GM18505 (cell line): ENCODE results near the gene CHP2.
"Not testable (repeated sequence)": the region's sequence is repeated elsewhere in the genome, so short reads cannot be mapped to it uniquely, and the experiment has no call there.

Experiments used
- ATAC-seq: cut with Tn5 transposase; IDR thresholded peaks from one replicate; pipeline ENCODE4 v1.9.1; 2021; ENCODE audit not compliant: unreplicated experiment
- POLR2A ChIP-seq: IDR thresholded peaks from 4 replicates; pipeline ENCODE4 v1.6.1; 2011; ENCODE audit warnings: borderline replicate concordance; ENCODE audit not compliant: insufficient read depth, insufficient read length; ENCODE audit errors: extremely low read depth

The CHP2 gene

DNA sequence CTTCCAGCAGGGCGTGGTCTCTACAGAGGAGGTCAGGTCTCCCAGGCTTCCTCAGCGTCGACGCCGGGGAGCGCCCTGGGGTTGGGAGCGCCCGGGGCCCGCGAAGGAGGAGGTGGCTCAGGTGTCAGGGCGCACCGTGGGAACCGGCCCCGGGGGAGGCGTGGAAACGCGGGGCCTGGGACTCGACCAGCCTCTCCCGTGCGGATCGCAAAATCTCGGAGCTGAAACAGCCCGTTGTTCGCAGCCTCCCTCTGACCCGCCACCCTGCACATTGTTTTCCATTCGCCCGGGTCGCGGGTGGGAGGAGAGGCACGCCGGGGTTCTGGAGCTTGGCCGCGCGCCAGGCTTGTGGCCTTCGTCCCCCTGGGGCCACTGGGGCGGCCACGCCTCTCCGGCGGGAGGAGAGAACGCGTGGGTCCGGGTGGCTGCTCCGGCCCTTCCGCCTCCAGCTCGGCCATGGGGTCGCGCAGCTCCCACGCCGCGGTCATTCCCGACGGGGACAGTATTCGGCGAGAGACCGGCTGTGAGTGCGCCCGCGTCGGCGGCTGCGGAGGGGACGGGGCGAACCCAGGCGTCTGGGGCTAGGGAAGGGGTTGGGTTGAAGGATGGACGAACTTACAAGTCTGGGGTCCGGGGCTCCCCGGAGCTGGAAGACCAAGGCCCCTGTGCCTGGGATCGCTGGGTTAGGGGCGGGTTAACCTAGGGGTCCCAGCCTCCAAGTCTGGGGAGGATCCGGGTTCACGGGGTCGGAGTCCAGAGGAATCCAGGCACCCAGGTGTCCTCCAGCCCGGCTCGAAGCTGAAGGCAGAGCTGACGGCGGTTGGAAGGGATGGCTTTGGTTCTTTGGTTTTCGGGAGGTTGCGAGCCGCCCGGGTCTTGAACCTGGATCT, at the start of gene CHP2:
Gene CHP2, plus strand, starts transcription at position 433 of the 890 bp plus-strand sequence. Its CDS starts 24 bp downstream, at position 457.
- no peak for TF ChIP-seq POLR2A
- no peak for ATAC-seq

DNA sequence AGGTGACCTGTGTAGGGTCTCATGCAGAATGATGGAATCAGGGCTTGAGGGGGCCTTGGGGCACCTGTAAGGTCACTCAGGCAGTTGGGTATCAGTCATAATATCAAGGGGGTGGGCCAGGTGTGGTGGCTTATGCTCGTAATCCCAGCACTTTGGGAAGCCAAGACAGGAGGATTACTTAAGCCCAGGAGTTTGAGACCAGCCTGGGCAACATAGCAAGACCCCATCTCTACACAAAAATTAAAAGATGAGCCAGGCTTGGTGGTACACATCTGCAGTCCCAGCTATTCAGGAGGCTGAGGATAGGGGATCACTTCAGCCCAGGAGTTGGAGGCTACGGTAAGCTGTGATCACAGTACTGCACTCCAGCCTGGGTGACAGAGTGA, 49.3 kb upstream of the CHP2 start:
- no peak for ATAC-seq
- no peak for TF ChIP-seq POLR2A

DNA sequence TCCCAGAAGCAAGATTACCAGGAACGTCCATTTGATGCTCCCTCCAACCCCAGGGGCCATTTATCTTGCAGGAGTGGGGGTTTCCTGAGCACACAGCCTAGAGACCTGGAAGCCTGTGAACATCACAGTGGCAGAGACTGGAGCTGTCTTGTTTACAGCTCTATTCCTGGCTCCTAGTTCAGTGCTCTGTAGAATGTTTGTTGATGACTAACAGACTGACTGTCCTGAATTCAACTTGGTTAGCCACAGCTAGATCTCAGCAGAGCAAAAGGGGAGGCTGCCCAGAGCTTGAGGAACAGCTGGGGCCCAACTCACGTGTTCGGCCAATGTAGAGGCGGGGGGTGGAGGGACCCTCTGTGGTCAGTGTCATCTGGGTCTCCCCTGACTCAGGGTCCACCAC, 48.4 kb upstream of the CHP2 start:
- no peak for ATAC-seq
- no peak for TF ChIP-seq POLR2A

DNA sequence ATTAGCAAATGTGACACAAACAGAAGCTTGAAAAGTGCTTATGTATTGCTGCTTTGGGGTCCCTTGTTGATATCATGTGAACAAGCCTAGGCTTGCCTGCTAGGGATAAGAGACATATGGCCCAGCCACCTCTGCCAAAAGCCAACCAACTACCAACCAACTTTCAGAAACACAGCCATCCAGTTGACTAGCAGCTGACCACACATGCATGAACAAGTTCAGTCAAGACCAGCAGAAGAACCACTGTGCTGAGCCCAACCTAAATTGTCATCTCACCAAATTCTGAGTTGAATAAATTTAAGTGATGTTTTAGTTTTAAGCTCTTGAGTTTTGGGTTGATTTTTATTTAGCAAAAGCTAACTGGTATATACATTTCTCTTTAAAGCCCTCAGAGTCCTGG, 45.3 kb upstream of the CHP2 start:
- TF ChIP-seq POLR2A: no peak

DNA sequence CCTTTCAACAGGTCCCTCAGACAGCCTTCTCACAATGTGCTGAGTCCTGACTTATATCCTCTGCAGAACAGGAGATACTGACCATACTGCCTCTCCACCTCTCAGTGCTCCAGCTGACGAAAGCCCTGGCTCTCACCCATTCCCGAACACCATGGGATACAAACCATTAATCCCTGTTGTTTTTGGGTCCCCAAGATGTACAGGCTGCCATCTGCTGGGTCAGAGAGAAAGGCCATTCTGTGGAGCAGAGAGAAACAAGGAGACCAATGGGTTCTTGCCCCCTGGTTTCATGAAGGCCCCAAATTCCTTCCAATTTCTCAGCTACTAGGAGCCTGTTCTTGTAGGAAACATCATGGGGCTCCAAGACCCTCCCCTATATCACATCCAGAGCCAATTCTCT, 44.8 kb upstream of the CHP2 start:
- TF ChIP-seq POLR2A: no peak
- ATAC-seq: no peak

More for the DNA sequence above, 45.3 kb upstream of the CHP2 start:
- no peak for ATAC-seq

DNA sequence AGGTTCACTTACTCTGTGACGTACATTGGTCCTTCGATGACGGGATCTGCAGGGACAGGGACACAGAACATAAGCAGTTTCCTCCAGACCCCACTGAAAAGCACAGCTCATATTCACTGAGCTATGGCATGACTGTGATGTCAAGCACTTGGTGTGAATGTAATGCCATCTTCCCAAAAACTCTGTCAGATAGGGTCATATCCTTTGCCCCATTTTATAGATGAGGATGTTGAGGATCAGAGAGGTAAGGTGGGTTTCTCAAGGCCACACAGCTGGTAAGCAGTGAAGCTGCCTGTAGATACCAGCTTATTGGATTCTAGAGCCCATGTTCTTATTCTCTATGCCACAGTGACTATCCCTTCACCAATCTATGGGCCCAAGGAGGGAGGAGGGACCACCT, 44.3 kb upstream of the CHP2 start:
- no peak for TF ChIP-seq POLR2A
- no peak for ATAC-seq

DNA sequence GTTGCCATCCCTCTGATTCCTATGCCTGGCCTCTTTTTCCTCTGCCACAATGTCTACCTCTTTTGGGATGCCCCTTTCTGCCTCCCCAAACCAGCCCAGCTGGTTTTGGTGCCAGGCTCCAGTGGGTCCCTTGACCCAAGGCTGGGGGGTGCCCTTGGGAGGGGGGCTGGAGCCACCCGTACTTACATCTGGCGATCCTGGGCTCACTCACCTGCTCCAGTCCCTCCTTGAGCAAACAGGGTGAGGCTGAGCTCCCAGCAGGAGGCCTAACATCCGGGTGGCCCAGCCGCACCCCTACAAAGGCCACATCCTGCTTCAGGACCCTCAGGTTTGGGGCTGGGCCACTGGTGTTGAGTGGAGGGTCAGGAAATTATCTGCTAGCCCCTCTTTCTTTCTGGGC, 43.0 kb upstream of the CHP2 start:
- TF ChIP-seq POLR2A: no peak
- ATAC-seq: no peak

DNA sequence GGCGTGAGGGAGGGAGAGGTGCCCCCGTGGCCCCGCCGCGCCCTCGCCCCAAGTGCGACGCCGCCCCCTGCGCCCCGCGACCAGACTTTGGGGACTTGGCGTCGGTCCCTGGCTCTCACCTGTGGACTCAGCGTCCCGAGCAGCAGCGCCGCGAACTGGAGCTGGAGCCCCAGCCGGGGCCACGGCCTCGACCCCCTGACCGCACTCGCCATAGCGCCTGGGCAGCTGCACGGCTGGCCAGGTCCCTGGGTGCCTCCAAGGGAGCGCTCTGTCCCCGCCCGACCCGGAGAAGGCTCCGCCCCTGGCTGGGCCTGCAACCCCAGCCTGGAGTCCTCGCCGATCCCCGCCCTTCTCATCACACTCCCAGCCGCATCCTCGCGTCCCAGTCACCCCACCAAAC, 41.9 kb upstream of the CHP2 start, which contains the start of gene ERN2:
Gene ERN2, minus strand, starts transcription at position 247 of the 400 bp plus-strand sequence. Its CDS starts 35 bp downstream, at position 212.
- no peak for ATAC-seq
- no peak for TF ChIP-seq POLR2A

DNA sequence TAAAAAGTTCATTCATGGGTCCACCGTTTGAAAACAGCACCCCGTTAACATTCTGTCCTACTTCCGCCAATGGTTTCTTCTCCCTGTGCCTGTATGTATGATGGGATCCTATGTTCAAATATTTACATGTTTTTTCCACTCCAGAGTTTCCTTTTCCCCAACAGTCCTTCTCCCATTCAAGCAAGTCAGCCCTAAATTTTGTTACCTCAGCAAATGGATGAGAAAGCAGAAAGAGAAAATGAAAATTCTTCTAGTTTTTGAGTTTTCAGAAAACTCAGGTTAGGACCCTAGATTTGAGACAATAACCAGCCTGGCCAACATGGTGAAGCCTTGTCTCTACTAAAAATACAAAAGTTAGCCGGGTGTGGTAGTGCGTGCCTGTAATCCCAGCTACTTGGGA, 38.3 kb upstream of the CHP2 start:
- no peak for ATAC-seq
- TF ChIP-seq POLR2A: no peak

DNA sequence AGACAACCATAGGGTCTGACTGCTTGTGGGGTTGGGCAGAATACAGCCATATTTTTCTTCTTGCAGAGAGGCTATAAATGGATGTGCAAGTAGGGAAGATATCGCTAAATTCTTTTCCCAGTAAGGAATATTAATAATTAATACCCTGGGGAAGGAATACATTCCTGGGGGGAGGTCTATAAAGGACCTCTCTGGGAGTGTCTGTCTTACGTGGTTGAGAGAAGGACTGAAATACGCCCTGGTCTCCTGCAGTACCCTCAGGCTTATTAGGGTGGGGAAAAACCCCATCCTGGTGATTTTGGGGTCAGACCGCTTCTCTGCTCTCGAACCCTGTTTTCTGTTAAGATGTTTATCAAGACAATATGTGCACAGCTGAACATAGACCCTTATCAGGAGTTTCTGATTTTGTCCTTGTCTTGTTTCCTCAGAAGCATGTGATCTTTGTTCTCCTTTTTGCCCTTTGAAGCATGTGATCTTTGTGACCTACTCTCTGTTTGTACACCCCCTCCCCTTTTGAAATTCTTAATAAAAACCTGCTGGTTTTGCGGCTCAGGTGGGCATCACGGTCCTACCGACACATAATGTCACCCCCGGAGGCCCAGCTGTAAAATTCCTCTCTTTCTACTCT, 32.1 kb upstream of the CHP2 start:
- not testable (repeated sequence) for ATAC-seq

DNA sequence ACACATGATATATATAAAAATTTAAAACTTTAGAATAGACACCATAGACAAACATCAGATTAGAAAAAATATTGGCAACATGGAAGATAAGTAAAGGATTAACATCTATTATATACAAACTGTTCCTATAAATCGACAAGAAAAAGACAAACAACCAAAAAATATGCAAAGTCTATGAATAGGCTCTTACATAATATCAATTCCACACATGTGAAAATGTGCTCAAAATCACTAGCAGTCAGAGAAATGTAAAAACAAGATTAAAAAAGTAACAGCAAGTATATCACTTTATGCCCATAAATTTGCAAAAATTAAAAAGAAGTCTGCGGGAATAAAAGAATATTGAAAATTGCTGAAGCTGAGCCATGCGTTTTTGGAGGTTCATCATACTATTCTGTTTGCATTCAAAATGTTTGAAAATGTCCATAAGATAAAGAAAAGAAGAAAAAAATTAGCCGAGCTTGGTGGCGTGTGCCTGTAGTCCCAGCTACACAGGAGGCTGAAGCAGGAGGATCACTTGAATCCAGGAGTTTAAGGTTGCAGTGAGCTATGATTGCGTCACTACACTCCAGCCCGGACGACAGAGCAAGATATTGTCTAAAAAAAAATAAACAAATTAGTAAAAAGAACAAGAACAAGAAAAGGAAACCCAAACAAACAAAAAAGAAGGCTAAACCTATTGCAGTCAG, 30.6 kb upstream of the CHP2 start:
- TF ChIP-seq POLR2A: no peak
- ATAC-seq: no peak

DNA sequence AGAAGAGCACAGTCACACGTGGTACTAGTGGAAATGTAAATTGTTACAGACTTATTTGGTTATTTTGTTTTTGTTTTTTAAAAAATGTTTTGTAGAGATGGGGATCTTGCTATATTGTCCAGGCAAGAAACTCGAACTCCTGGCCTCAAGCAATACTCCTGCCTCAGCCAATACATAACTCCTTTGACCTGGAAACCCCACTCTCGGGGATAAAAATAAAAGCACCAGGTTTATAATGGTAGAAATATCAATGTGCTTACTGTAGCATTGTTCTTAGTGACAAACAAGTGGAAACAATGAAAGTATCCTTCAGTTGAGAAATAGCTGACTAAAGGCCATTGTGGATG, 30.1 kb upstream of the CHP2 start:
- TF ChIP-seq POLR2A: no peak
- ATAC-seq: no peak

DNA sequence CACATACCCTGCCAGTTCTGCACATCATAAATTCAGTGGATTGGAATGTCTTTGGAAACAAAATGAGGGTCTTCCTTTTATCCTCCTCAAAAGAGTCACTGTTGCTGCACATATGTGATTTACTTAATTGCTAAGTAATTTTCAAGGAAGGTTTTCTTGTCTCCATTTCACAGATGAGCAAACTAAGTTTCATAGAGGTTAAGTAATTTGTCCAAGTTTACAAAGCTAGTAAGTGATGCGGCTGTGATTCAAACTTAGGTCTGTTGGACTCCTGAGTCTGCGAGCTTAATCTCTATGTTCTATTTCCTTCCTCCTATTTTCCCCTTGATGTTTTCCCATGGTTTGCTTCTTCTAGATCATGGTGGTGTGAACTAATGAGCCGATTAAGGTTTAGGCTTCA, 28.1 kb upstream of the CHP2 start:
- no peak for TF ChIP-seq POLR2A
- ATAC-seq: no peak

DNA sequence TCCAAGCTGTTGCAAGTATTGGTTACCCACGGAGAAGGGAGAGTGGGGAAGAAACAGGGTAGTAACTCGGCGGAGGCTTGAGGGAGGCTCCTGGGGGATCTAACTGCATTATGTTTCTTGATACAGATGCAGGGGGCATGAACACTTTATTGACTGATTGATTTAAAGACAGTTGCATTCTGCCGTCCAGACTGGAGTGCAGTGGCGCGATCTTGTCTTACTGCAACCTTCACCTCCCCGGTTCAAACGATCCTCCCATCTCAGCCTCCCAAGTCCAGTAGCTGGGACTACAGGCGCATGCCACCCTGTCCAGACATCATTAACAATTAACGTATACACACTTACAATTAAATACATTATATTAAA, 26.7 kb upstream of the CHP2 start:
- no peak for ATAC-seq
- no peak for TF ChIP-seq POLR2A

DNA sequence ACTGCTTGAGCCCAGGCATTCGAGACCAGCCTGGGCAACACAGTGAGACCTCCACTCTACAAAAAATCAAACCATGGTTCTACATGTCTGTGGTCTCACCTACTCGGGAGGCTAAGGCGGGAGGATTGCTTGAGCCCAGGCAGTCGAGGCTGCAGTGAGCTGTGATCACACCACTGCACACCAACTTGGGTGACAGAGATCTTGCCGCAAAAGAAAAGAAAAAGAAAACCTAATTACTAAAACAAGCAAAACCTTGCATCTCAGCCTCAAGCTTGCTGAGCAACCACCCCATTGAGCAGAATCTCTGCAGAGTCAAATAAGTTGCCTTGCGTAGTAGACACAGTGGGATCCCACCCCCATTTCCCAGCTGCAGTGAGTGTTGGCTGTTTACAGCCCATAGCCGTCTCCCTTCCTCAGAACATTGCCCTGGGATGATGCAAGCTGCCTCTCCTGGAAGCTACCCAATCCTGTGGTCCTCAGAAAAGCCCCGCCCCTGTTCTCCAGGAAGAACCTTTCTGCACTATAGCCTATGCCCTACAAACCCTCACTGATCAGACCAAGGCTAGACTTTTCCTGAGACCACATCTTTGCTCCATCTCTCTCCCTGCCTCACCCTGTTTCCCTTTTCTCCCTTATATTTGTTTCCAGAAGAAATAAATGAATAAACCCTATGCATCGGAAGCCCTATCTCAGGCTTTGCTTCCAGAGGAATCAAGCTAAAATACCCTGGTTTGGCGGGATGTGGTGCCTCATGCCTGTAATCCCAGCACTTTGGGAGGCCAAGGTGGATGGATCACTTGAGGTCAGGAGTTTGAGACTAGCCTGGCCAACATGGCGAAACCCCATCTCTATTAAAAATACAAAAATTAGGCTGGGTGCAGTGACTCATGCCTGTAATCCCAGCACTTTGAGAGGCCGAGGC, 25.1 kb upstream of the CHP2 start:
- TF ChIP-seq POLR2A: no peak
- ATAC-seq: no peak
